ENCODE data around the gene NCOA3.
"Not testable (repeated sequence)": the region's sequence is repeated elsewhere in the genome, so short reads cannot be mapped to it uniquely, and the experiment has no call there.

Gene NCOA3

GRCh38 chr20:47568019-47568418 lies 66.3 kb downstream of the NCOA3 start:
- no peak for DNase-seq

- DNase-seq = no peak
Observed at GRCh38 chr20:47568837-47569410, 67.2 kb downstream of the NCOA3 start.

- DNase-seq = no peak
Observed at GRCh38 chr20:47571426-47571825, 69.7 kb downstream of the NCOA3 start.

GRCh38 chr20:47572105-47572729 lies 70.5 kb downstream of the NCOA3 start:
- no peak for DNase-seq

- DNase-seq = no peak
Observed at GRCh38 chr20:47573559-47573958, 71.9 kb downstream of the NCOA3 start.

- peak in 1 of 2 donors; percentile 15 for DNase-seq
Observed at GRCh38 chr20:47574616-47575364, 73.1 kb downstream of the NCOA3 start.

GRCh38 chr20:47576516-47577033 lies 74.9 kb downstream of the NCOA3 start:
- peak; percentile 60 to 68 for DNase-seq

- DNase-seq = no peak
Observed at GRCh38 chr20:47577314-47577713, 75.6 kb downstream of the NCOA3 start.

- DNase-seq = no peak
Observed at GRCh38 chr20:47578543-47578942, 76.9 kb downstream of the NCOA3 start.

- DNase-seq = not testable (repeated sequence)
Observed at GRCh38 chr20:47580686-47581085, 79.0 kb downstream of the NCOA3 start.

GRCh38 chr20:47581090-47581489 lies 79.4 kb downstream of the NCOA3 start:
- no peak for DNase-seq

- DNase-seq = no peak
Observed at GRCh38 chr20:47583551-47583950, 81.9 kb downstream of the NCOA3 start.

GRCh38 chr20:47585087-47585747 lies 83.5 kb downstream of the NCOA3 start:
- DNase-seq = no peak

- no peak for DNase-seq
Observed at GRCh38 chr20:47586649-47587294, 85.1 kb downstream of the NCOA3 start.

GRCh38 chr20:47588158-47588557 lies 86.5 kb downstream of the NCOA3 start:
- DNase-seq = no peak

GRCh38 chr20:47591231-47591630 lies 89.5 kb downstream of the NCOA3 start:
- no peak for DNase-seq

GRCh38 chr20:47594157-47594556 lies 92.5 kb downstream of the NCOA3 start:
- DNase-seq = no peak

GRCh38 chr20:47595138-47595537 lies 93.5 kb downstream of the NCOA3 start:
- DNase-seq = not testable (repeated sequence)

- DNase-seq = no peak
Observed at GRCh38 chr20:47596003-47596571, 94.4 kb downstream of the NCOA3 start.

GRCh38 chr20:47597090-47597489 lies 95.4 kb downstream of the NCOA3 start:
- no peak for DNase-seq

- DNase-seq = no peak
Observed at GRCh38 chr20:47598911-47599744, 97.4 kb downstream of the NCOA3 start.

Data from inflammatory macrophage treated with lipopolysaccharide for 1 hour (primary cell).